HL-60 (cell line): ENCODE measurements around the gene SLC17A9.
A peak's percentile ranks its signal among the peaks of the same experiment; 100 is the strongest.

Source experiments
- CTCF ChIP-seq: IDR thresholded peaks from one replicate; pipeline ENCODE4 v1.5.1; 2011; ENCODE audit warnings: low read length, control low read depth, inconsistent platforms; ENCODE audit not compliant: insufficient read depth
- GABPA ChIP-seq: IDR thresholded peaks from 2 replicates; pipeline ENCODE4 v1.6.1; 2012; ENCODE audit warnings: low read depth
- POLR2AphosphoS5 ChIP-seq: IDR thresholded peaks from 2 replicates; pipeline ENCODE4 v1.6.1; 2012; ENCODE audit warnings: low read depth
- REST ChIP-seq: IDR thresholded peaks from 2 replicates; pipeline ENCODE4 v1.6.1; 2012; ENCODE audit warnings: low read depth; ENCODE audit not compliant: insufficient replicate concordance
- SPI1 ChIP-seq: IDR thresholded peaks from 2 replicates; pipeline ENCODE4 v1.6.1; 2012; ENCODE audit warnings: low read depth, mild to moderate bottlenecking, borderline replicate concordance

GRCh38 chr20:62952373-62952967, at the start of gene SLC17A9:
- TF ChIP-seq REST: no peak
- no peak for TF ChIP-seq CTCF
- TF ChIP-seq GABPA: no peak
- no peak for TF ChIP-seq SPI1
- peak; percentile 59 for TF ChIP-seq POLR2AphosphoS5
